Measurements from ENCODE around the gene CPE.

GRCh38 chr4:165331823-165332222, 47.0 kb upstream of the CPE start:
- TF ChIP-seq, protein P1, sequence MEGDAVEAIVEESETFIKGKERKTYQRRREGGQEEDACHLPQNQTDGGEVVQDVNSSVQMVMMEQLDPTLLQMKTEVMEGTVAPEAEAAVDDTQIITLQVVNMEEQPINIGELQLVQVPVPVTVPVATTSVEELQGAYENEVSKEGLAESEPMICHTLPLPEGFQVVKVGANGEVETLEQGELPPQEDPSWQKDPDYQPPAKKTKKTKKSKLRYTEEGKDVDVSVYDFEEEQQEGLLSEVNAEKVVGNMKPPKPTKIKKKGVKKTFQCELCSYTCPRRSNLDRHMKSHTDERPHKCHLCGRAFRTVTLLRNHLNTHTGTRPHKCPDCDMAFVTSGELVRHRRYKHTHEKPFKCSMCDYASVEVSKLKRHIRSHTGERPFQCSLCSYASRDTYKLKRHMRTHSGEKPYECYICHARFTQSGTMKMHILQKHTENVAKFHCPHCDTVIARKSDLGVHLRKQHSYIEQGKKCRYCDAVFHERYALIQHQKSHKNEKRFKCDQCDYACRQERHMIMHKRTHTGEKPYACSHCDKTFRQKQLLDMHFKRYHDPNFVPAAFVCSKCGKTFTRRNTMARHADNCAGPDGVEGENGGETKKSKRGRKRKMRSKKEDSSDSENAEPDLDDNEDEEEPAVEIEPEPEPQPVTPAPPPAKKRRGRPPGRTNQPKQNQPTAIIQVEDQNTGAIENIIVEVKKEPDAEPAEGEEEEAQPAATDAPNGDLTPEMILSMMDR (IDR thresholded peaks at IDR 0.05; ENCODE audit: low read depth, low read length, poor library complexity, severe bottlenecking): no peak
- TF ChIP-seq EZH2phosphoT487 (IDR thresholded peaks at IDR 0.05; ENCODE audit: borderline replicate concordance, low read length): no peak
